ENCODE measurements around the gene TNFRSF14. TPM values are rescaled to one million over a fixed set of nuclear protein-coding genes. Genes with fewer than 3 reads are reported as not detected.

The TNFRSF14 gene
- total RNA-seq, 1 experiment from 2014 or later = 0.57 TPM

DNA sequence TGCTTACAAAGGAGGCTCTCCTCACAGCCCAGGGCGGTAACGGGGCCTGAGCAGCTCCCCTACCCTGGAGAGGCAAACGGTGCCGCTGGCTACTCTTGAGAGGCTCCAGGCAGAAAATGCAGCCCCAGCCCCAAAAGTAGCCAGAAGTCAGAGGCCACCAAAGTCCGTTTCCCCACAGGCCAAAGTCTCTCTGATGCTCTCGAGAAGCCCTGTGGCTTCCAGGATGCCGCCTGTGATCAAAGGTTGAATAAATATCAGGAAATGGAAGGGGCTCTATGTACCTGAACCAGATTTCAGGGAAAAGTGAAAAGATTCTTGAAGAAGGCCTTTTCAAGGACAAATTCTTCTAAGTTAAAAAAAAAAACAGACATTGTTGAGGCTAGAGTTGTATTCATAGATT is 33.9 kb upstream of the TNFRSF14 start:
- DNase-seq = no peak
- Mint-ChIP-seq H3K4me1 (peaks cover 20 to 24% of the 10 kb centered on the region in 2 experiments), H3K27me3 (ENCODE audit: low read depth) (peaks cover 6% of the 10 kb centered on the region), H3K27ac (no peak overlapping the region), H3K36me3 (ENCODE audit: insufficient read depth in 1 of 3, low read depth in 3 of 3) (peaks cover 30 to 45% (median 30%) of the 10 kb centered on the region in 3 experiments), H3K9me3 (no peaks in the 10 kb centered on the region; a peak in 2 of 5 replicates), H3K4me3 (no peak overlapping the region)
- no peak overlapping the region for H2BK5ac ChIP-seq (ENCODE audit: insufficient read length, low read length)
- no peak overlapping the region for H2BK12ac ChIP-seq (ENCODE audit: insufficient read length, low read depth, low read length)
- H3T11ph ChIP-seq (ENCODE audit: low read length) = no peak overlapping the region
- H3K79me1 ChIP-seq (ENCODE audit: insufficient read depth, low read depth, low read length, poor library complexity, severe bottlenecking) = peaks cover 16% of the 10 kb centered on the region
- no peak overlapping the region for H2AK5ac ChIP-seq (ENCODE audit: insufficient read length, low read length)
- H3K4ac ChIP-seq (ENCODE audit: low read depth, low read length) = no peak overlapping the region
- TF ChIP-seq, protein P1, sequence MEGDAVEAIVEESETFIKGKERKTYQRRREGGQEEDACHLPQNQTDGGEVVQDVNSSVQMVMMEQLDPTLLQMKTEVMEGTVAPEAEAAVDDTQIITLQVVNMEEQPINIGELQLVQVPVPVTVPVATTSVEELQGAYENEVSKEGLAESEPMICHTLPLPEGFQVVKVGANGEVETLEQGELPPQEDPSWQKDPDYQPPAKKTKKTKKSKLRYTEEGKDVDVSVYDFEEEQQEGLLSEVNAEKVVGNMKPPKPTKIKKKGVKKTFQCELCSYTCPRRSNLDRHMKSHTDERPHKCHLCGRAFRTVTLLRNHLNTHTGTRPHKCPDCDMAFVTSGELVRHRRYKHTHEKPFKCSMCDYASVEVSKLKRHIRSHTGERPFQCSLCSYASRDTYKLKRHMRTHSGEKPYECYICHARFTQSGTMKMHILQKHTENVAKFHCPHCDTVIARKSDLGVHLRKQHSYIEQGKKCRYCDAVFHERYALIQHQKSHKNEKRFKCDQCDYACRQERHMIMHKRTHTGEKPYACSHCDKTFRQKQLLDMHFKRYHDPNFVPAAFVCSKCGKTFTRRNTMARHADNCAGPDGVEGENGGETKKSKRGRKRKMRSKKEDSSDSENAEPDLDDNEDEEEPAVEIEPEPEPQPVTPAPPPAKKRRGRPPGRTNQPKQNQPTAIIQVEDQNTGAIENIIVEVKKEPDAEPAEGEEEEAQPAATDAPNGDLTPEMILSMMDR (conservative IDR thresholded peaks at IDR 0.05) = no peak
- H3K79me2 ChIP-seq (ENCODE audit: insufficient read depth, low read length) = peaks cover 25% of the 10 kb centered on the region; the same call in 1 of the 2 replicates
- no peak overlapping the region for H4K91ac ChIP-seq (ENCODE audit: insufficient read length, low read depth, low read length)
- H2BK120ac ChIP-seq (ENCODE audit: low read depth, low read length, poor library complexity, severe bottlenecking) = no peak overlapping the region
- H3K4me2 ChIP-seq (ENCODE audit: insufficient read depth, insufficient read length, low read length) = no peak overlapping the region
- H2AFZ ChIP-seq (ENCODE audit: low read length) = no peak overlapping the region
- no peak overlapping the region for H3K9ac ChIP-seq (ENCODE audit: extremely low read depth, insufficient read length, low read length)
- H2BK20ac ChIP-seq (ENCODE audit: low read depth, low read length, poor library complexity, severe bottlenecking) = no peak overlapping the region
- no peak overlapping the region for H3K56ac ChIP-seq (ENCODE audit: insufficient read length, low read depth, low read length)
- peaks cover 2% of the 10 kb centered on the region; the same call in 1 of the 2 replicates for H3K4me1 ChIP-seq (ENCODE audit: insufficient read depth, low read length)
- no peak overlapping the region for H3K27ac ChIP-seq (ENCODE audit: insufficient read length, low read depth, low read length)
- no peaks in the 10 kb centered on the region for H3K9me3 ChIP-seq (ENCODE audit: control insufficient read depth, low read depth, low read length)
- no peaks in the 10 kb centered on the region for H4K20me1 ChIP-seq (ENCODE audit: control insufficient read depth, insufficient read depth, insufficient read length)
- peaks cover 5% of the 10 kb centered on the region; the same call in 1 of the 2 replicates for H3K27me3 ChIP-seq (ENCODE audit: insufficient read depth, low read length)
- H4K8ac ChIP-seq (replicated peaks; ENCODE audit: insufficient read length, low read depth, low read length) = no peak overlapping the region
- H2BK15ac ChIP-seq (ENCODE audit: low read depth, low read length) = no peak overlapping the region
- no peak overlapping the region for H3K23ac ChIP-seq (ENCODE audit: insufficient read length, low read depth, low read length)
- no peak overlapping the region for H4K5ac ChIP-seq (ENCODE audit: insufficient read length, low read depth, low read length)
- no peak overlapping the region for H3K18ac ChIP-seq (ENCODE audit: insufficient read length, low read depth, low read length)
- peaks cover 11% of the 10 kb centered on the region for H3K23me2 ChIP-seq (ENCODE audit: insufficient read length, low read depth, low read length, poor library complexity, severe bottlenecking)
- H3K14ac ChIP-seq (ENCODE audit: insufficient read depth, low read length) = no peak overlapping the region
- WGBS (ENCODE audit: extremely low coverage, insufficient read length, low lambda C conversion rate) = no CpG with 5 or more reads among the region's 7 CpGs
